Body of pancreas (tissue), 4 donors: ENCODE results near the gene CEP83. TPM values are rescaled to one million over a fixed set of nuclear protein-coding genes. Genes with fewer than 3 reads are reported as not detected.

Experiments
- ATAC-seq: fragments of 150-250 bp; one replicate; pipeline ENCODE4 v1.9.1; 2016
- DNase-seq, 4 donors: peaks; one replicate each; pipeline ENCODE4 v3.0.0-alpha.2; 2019
- H3K27ac ChIP-seq, 4 donors: fragments of 200-600 bp; sonication (generic); 1 replicate in 3 of 4; 2 replicates in 1 of 4; pipeline versions ENCODE4 v1.5.1 to v1.6.1; 2016 to 2019; ENCODE audit warnings: mild to moderate bottlenecking in 1 of 4, mixed read lengths in 1 of 4, moderate library complexity in 1 of 4
- H3K27me3 ChIP-seq, 2 donors: fragments of 200-600 bp; sonication (generic); one replicate each; pipeline ENCODE4 v1.6.0; 2016; ENCODE audit warnings: mild to moderate bottlenecking in 1 of 2
- H3K36me3 ChIP-seq, 2 donors: fragments of 200-600 bp; sonication (generic); replicated peaks in 1 of 2; 2 replicates each; pipeline ENCODE4 v1.5.1; 2016; ENCODE audit warnings: low read depth in 2 of 2; ENCODE audit not compliant: insufficient read depth in 1 of 2
- H3K4me1 ChIP-seq: fragments of 200-600 bp; sonication (generic); one replicate; pipeline ENCODE4 v1.6.0; 2016
- H3K4me3 ChIP-seq, 2 donors: fragments of 200-600 bp; sonication (generic); 1 replicate in 1 of 2; 2 replicates in 1 of 2; pipeline ENCODE4 v1.5.1; 2016 to 2019
- H3K9me3 ChIP-seq, 3 donors: fragments of 200-600 bp; sonication (generic); 1 replicate in 2 of 3; 2 replicates in 1 of 3; pipeline ENCODE4 v1.5.1; 2016
- POLR2A ChIP-seq, 3 donors: fragments of 450-650 bp; IDR thresholded peaks; one replicate each; pipeline ENCODE4 v1.6.1; 2016; ENCODE audit warnings: antibody characterized with exemption in 3 of 3, mild to moderate bottlenecking in 2 of 3
- WGBS, 2 donors: methylation state at CpG; one replicate each; pipeline ENCODE4 v1.1.5; 2017; 5-methylcytosine and 5-hydroxymethylcytosine counted together
- intact Hi-C: fragments of 100-400 bp; cut with DNase I; formaldehyde crosslinking; loops from one replicate; pipeline ENCODE4 v1.15.1; 2023
- total RNA-seq, 2 donors: library from RNA; depleted of rRNA; stranded (reverse); fragments of >200 nt; gene quantifications; one replicate each; pipeline ENCODE4 v1.1.0, GENCODE V29; 2016
- TF ChIP-seq, protein P1 (sequence below), 7 experiments: fragments of 450-650 bp in 4 of 7; fragments of 200-600 bp in 3 of 7; sonication (generic) in 3 of 7; IDR thresholded peaks; one replicate each; pipeline ENCODE4 v1.5.1; 2016 to 2019; ENCODE audit warnings: antibody characterized with exemption in 7 of 7

Gene CEP83
- total RNA-seq, 2 donors from 2014 or later: 41.8 to 48.1 TPM

- ATAC-seq (no peak), DNase-seq (no peak)
- H3K4me1 ChIP-seq: no peaks in the 10 kb centered on the region
- H3K27ac ChIP-seq: no peak overlapping the region
- H3K4me3 ChIP-seq: no peak overlapping the region
- intact Hi-C loops: no loop called here
- H3K36me3 ChIP-seq: no peaks in the 10 kb centered on the region
- H3K27me3 ChIP-seq: no peaks in the 10 kb centered on the region
- H3K9me3 ChIP-seq: no peaks in the 10 kb centered on the region
- 85 to 91% methylated on average over 5 of the region's 5 CpGs for WGBS, 2 donors
- TF ChIP-seq POLR2A (IDR thresholded peaks at IDR 0.05): no peak
These were observed 187.4 kb downstream of the CEP83 start for GRCh38 chr12:94272280-94272679.

DNA sequence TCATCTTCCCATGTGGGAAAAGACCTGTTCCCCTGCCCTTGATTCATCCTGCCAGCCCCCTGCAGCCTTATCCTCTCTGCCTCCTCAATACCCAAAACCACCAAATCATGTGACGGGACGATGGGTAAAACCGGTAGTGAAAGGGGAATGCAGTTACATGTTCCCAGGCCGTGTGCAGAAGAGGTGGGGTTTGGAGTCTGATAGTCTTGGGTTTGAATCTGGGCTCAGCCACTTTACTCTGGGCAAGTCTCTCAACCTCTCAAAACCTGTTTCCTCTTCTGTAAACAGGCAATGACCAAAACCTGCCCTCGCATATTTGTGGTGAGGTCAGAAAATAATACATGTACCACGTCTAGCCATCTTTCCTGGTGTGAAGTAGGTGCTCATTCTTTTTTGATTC lies 188.3 kb downstream of the CEP83 start:
- Histone ChIP-seq H3K27me3 (no peaks in the 10 kb centered on the region), H3K4me1 (no peaks in the 10 kb centered on the region), H3K36me3 (no peaks in the 10 kb centered on the region), H3K9me3 (no peaks in the 10 kb centered on the region), H3K27ac (no peak overlapping the region), H3K4me3 (no peak overlapping the region)
- ATAC-seq (no peak), DNase-seq (no peak)
- intact Hi-C loops: no loop called here
- TF ChIP-seq POLR2A (IDR thresholded peaks at IDR 0.05): no peak
- TF ChIP-seq, protein P1, sequence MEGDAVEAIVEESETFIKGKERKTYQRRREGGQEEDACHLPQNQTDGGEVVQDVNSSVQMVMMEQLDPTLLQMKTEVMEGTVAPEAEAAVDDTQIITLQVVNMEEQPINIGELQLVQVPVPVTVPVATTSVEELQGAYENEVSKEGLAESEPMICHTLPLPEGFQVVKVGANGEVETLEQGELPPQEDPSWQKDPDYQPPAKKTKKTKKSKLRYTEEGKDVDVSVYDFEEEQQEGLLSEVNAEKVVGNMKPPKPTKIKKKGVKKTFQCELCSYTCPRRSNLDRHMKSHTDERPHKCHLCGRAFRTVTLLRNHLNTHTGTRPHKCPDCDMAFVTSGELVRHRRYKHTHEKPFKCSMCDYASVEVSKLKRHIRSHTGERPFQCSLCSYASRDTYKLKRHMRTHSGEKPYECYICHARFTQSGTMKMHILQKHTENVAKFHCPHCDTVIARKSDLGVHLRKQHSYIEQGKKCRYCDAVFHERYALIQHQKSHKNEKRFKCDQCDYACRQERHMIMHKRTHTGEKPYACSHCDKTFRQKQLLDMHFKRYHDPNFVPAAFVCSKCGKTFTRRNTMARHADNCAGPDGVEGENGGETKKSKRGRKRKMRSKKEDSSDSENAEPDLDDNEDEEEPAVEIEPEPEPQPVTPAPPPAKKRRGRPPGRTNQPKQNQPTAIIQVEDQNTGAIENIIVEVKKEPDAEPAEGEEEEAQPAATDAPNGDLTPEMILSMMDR (IDR thresholded peaks at IDR 0.05): no peak
- 78% methylated on average over 6 of the region's 6 CpGs for WGBS, 2 donors

- DNase-seq (no peak), ATAC-seq (no peak)
- TF ChIP-seq POLR2A (IDR thresholded peaks at IDR 0.05): no peak
- no peaks in the 10 kb centered on the region for H3K4me1 ChIP-seq
- no peaks in the 10 kb centered on the region for H3K36me3 ChIP-seq
- no peaks in the 10 kb centered on the region for H3K27me3 ChIP-seq
- 65 to 67% methylated on average over 4 of the region's 4 CpGs for WGBS, 2 donors
- intact Hi-C loops: no loop called here
- H3K9me3 ChIP-seq: no peaks in the 10 kb centered on the region
- no peak overlapping the region for H3K27ac ChIP-seq
- no peak overlapping the region for H3K4me3 ChIP-seq
These were observed 190.2 kb downstream of the CEP83 start for GRCh38 chr12:94269316-94269999.

DNA sequence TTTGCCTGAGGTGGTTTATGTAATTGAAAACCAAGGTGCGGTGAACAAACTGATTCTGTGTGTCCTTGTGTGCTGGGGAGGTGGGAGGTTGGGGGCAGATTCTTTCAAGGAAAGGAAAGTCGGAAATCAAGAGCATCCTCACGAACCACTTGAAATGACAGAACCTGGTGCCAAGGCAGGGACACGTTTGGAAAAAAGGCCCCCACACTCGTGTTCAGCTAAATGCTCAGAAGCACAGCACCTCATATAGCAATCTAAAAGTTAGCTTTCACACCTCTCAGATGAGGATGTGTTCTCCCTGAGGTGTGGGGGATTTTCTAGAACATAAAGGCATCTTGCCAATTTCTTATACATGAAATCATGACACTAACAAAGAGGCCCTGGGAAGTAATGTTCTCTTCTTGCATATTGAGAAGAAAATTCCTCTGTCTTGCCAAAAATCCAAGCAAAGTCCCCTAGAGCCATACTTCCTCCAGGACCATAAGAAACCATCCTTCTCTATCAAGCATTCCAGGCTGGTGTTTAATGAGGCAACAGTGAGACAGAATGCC lies 191.7 kb downstream of the CEP83 start:
- H3K27me3 ChIP-seq: no peaks in the 10 kb centered on the region
- DNase-seq (no peak), ATAC-seq (no peak)
- 72 to 85% methylated on average over 5 of the region's 5 CpGs for WGBS, 2 donors
- intact Hi-C loops: no loop called here
- H3K9me3 ChIP-seq: no peaks in the 10 kb centered on the region
- H3K4me3 ChIP-seq: no peak overlapping the region
- H3K27ac ChIP-seq: peak overlapping the region in 1 of 4 donors; percentile 37
- TF ChIP-seq, protein P1 (IDR thresholded peaks at IDR 0.05): no peak
- no peak for TF ChIP-seq POLR2A (IDR thresholded peaks at IDR 0.05)
- no peaks in the 10 kb centered on the region for H3K36me3 ChIP-seq
- peaks cover 3% of the 10 kb centered on the region for H3K4me1 ChIP-seq

GRCh38 chr12:94267537-94267872 lies 192.2 kb downstream of the CEP83 start:
- TF ChIP-seq, protein P1 (IDR thresholded peaks at IDR 0.05): no peak
- no peak for TF ChIP-seq POLR2A (IDR thresholded peaks at IDR 0.05)
- H3K9me3 ChIP-seq: no peaks in the 10 kb centered on the region
- peak overlapping the region in 1 of 4 donors; percentile 37 for H3K27ac ChIP-seq
- peaks cover 6% of the 10 kb centered on the region for H3K4me1 ChIP-seq
- ATAC-seq (no peak), DNase-seq (no peak)
- H3K27me3 ChIP-seq: no peaks in the 10 kb centered on the region
- WGBS, 2 donors: 63 to 75% methylated on average over 3 of the region's 3 CpGs
- H3K36me3 ChIP-seq: no peaks in the 10 kb centered on the region
- no peak overlapping the region for H3K4me3 ChIP-seq
- intact Hi-C loops: no loop called here
